IPS DF 19.7 (cell line): ENCODE data around the gene SETX.

Experiments
- DNase-seq: peaks from one replicate; pipeline ENCODE4 v3.0.0-alpha.2; 2013; ENCODE audit warnings: low read depth, low spot score

Gene SETX

DNA sequence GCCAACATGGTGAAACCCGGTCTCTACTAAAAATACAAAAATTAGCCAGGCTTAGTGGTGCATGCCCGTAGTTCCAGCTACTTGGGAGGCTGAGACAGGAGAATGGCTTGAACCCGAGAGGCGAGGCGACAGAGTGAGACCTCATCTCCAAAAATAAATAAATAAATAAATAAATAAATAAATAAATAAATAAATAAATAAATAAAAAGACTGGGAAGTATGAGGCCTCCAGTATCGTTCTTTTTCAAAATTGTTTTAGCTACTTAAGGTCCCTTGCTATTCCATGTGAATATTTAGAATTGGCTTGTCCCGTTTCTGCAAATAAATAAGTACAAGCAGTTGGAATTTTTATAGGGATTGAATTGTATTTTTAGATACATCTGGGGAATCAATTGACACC is 3.0 kb upstream of the SETX start:
- no peak for DNase-seq

DNA sequence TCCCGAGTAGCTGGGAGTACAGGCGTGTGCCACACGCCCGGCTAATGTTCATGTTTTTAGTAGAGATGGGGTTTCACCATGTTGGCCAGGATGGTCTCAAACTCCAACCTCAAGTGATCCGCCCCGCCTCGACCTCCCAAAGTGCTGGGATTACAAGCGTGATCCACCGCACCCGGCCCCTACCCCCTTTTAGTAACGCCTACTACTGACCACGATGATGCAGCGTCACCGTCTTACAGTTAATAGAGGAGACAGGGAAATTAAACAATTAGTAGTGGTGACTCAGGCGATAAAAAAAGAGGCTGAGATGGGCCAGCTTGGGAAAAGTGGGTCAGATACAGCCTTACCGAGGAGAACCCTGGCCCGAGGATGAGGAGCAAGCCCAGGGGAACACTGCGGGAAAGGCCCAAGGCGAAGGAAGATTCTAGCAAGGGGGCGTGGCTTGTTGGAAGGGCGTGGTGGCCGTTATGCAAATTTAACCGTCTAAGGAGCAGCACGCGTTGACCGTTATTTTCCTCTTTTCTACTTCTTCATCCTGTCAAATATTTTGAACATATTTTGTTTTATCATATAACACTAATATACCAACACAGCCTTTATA is 1.6 kb upstream of the SETX start:
- no peak for DNase-seq

DNA sequence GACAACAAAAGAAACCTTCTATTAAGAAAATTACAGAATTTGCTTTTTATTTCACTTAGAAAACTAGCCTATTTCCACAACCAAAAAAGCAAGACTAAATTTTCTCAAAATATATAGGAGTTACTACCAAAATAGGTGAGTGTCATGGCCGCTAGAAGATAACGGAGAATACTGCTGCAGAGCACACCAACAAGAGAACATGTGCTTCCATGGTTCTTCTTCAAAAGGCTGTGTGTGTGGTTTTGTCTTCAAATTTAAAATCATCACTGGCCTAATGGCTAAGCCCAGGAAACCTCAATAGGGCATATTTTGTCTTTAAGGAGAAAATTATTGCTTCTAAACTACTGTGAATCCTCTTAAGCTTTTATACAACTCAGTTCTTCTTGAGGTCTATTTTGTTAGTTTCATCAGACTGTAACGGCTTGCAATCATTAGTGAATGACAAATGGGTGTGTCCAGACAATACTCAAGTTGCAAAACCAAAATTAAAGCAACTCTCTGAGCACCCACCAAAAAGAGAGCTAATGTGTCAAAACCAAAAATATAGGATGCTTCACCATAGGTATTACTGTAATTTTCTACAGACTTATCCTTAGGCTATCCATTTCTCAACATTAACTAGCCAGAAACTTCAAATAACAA is 3.3 kb downstream of the SETX start:
- no peak for DNase-seq

DNA sequence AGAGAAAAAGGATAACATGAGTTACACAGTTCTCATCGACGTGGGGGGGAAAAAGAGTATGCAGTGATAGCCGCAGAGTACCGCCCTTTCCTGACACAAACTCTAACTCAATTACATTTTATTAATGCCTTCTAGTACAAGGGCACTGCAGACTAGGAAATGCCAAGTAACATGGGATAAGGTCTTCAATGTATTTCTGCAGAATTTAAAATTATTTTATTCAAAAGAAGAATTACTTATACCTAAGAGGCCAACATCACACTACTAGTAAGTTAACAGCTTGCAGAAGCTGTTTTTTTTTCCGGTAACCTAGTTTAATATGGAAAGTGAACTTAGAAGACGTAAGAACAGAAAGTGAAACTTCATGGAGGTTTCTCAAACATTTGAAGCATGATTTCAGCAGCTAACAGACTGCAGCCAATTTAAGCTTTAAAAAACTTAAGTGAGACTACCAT is 3.9 kb downstream of the SETX start:
- no peak for DNase-seq

DNA sequence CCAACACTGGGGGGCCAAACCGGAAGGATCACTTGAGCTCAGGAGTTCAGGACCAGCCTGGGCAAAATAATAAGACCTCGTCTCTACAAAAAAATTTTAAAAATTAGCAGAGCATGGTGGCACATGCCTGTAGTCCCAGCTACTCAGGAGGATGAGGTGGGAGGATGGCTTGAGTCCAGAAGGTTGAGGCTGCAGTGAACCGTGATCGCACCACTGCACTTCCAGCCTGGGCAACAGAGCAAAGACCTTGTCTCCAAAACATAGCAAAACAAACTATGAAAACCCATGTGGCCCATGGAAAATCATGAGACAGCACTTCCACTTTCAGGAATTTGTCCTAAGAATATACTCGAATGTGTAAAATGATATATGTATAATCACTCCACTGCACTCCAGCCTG is 6.1 kb downstream of the SETX start:
- no peak for DNase-seq

DNA sequence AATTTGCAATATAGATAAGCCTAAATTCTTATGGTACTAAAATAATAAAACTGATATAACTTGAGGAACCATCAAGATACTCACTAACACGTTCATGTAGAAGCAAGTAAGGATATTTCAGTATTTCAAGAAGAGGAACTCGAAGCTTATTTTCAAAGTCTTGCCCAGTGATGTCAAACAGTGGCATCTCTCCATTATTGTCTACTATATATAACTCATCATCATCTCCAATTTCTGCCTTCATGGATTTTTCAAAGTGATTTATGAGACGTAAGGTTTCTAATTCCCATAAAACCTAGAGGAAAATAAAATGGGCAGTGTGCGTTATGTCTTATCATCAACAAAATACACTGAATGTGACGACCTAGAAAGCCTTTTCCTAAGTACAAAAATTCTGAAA is 8.6 kb downstream of the SETX start:
- no peak for DNase-seq

DNA sequence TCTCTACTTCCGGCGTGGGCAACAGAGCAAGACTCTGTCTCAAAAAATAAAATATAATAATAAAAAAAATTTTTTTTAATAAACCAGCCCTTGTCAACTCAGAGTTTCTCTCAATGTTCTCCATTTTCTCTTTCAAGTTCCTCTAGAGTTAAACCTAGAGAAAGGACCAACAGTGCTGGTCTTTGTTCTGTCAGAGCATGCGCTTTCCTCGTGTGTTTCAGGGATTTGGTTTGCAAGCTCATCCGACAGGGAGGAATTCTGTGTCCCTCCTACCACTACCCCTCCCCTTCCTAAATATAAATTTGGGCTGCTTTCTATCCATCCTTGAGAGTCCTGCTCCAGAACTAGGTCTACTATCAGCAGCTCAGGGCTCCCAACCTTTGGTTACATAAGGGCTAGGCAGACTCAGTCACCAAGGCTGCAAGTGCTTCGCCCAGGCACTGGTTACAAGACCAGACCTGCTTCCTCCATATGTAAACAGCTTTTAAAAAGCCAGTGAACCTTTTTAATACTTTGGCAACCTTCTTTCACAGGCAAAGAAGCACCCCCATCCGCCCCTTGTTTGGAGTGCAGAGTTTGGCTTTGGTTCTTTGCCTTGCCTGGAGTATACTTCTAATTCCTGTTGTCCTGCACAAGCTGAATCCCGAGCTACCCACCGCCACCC is 13.5 kb downstream of the SETX start:
- DNase-seq = no peak

DNA sequence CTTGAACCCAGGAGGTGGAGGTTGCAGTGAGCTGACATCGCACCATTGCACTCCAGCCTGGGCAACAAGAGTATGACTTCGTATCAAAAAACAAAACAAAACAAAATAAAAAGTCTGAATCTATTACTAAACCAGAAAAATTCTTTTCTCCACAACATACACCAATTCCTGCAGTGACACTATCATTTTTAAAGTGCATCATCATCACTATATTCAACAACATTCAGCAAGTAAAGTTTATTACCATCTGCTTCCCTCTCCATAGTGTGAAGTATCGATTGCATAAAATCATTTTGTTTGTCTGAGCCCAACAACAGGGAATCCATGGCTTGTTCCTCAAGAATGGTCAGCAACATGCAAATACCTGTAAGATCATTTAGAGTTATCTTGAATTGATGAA is 20.4 kb downstream of the SETX start:
- no peak for DNase-seq

DNA sequence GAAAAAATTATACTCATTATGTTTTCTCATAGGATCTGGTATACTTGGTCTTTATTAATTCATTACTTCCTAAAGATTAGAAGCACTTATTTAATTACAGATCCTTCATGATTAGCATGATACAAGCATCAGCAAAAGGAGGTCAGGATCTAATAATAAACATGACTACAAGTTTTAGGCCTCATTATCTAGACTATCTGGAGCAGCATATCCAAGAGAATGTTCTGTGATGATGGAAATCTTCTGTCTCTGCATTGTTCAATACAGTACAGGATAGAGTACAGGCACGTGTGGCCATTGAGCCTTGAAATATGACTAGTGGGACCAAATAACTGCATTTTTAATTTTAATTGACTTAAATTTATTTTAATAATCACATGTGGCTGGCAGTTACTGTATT is 21.2 kb downstream of the SETX start:
- no peak for DNase-seq

DNA sequence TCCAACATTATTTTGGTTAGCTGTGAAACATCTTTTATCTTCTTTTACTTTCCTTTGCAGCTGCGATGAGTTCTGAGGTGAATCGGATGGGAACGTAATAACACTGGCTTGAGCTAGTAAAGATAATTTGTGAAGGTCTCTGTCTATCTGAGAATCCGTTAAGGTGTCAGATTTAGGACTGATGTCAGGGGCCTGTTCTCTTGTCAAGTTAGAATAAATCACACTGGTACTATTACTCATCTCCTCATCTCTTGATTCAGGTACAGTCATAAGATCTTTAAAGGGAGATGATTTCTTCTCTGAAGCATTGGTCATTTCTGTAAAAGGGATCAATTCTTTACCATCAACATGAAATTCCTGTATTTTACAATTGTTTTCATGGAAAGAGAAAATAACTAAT is 26.2 kb downstream of the SETX start:
- no peak for DNase-seq

DNA sequence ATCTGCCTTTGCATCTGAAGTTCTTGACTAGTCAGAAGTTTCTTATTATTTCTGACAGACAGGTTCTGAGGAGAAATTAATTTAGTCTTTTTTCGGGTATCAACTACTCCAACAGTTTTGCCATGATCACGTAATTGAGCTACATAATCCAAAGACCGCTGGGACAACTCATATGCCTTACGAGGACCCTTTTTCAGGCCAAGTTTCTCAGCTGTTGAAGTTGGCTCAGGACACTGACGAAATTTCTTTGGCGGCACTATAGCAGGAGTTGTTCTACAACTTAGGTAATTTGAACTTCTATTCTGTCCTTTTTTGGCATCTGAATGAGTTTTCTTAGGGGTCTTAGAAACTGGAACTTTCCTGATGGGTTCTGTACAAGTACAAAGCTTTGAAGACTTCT is 27.2 kb downstream of the SETX start:
- DNase-seq = no peak

DNA sequence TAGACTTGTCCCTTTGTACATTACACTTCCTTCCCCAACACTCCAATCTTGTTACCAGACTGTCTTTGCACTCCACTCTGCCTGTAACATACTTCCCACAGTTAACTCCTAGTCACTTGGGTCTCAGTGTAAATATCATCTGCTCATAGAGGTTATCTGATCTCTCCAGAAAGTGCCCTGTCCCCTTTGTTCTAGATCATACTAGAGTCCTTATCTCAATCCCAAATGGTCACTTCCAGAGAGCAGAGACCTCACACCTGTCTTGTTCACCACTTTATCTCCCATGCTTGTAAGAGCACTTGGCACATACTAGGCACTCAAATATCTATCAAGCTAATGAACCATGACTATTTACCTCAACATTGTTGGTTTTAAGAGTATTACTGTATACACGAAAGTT is 30.4 kb downstream of the SETX start:
- no peak for DNase-seq

DNA sequence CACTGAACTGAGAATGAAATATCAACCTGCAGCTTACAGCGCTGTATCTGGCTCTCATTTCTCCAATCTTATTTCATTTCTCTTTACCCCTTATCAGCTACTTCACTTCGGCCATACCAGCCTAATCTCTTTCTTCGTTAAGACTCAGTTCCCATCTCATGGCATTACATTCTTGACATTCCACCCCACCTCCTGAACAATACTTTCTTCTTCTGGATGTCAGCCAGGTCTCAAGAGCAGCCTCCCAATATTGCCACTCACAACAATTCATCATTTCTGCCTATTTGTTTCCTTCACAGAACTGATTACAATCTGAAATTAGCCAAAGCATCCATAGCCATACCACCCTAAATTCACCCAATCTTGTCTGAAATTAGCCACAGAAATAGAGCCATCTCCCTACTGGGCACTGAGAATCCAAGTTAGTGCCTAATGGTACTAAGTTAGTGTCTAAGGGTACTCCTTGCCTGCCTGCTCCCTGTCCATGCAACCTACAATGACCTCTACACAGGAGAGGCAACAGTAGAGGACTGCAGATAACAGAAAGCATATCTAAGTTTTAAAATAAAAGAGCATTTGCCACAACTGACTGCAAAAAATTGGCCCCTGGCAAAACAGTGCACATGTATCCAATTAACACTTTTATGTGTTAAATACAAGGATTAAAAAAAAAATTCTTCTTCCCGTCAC is 35.2 kb downstream of the SETX start:
- DNase-seq = no peak

DNA sequence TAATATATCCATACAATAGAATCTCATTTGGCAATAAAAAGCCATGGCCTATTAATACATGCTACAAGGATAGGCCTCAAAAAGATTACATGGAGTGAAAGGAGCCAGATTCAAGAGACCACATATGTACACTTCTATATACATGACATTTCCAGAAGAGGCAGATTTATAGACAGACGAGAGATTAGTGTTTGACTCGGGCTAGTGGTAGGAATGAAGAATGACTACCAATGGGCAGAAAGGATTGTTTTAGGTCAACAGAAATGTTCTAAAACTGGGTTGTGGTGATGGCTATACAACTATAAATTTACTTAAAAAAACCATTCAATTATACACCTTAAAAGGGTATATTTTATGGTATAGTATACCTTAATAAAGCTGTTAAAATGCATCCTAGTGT is 41.9 kb downstream of the SETX start:
- DNase-seq = no peak

DNA sequence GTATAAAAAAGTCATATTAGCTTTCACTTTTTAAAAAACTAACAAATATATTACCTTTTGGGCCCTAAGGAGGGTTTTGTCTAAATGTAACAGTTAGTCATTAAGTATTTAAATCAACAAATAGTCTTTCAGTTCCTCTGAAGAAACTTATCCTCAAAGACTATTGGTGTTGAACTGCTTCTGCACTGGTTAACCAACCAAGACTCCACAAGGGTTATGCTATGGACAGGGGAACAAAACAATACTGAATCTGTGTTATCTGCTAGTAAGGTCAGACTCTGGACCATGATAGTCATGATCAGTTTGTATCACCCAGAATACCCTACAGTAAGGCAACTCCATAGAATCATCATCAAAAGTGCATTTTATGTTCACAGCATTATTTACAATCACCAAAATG is 42.4 kb downstream of the SETX start:
- no peak for DNase-seq

DNA sequence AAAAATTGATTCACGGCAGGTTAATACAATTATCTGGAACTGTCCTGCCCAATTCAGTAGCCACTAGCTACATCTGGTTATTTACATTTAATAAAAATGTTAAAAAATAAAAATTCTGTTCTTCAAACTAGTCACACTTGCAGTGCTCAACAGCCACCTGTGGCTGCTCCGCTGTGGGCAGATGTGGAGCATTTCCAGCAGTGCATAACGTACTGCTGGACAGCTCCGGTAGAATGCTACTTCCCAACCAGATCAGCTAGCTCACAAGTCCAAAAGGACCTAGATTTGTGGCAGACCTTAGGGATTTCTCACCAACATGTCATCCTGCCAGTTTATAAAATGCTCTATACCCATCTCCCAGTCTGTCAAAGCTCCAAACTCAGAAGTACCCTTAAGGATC is 42.8 kb downstream of the SETX start:
- no peak for DNase-seq

DNA sequence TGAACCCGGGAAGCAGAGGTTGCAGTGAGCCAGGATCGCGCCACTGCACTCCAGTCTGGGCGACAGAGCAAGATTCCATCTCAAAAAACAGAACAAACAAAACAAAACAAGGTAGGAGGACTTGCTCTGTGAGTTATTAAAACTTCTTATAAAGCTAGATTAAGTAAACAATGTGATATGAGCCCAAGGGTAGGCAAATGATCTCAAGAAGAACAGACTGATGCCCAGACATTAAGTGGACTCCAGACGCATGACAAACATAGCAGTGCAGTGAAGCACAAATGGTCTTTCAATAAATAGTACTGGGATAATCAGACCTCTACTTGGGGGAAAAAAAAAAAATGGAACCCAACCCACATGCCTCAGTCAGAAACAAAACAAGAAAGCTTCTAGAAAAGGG is 45.7 kb downstream of the SETX start:
- DNase-seq = no peak

DNA sequence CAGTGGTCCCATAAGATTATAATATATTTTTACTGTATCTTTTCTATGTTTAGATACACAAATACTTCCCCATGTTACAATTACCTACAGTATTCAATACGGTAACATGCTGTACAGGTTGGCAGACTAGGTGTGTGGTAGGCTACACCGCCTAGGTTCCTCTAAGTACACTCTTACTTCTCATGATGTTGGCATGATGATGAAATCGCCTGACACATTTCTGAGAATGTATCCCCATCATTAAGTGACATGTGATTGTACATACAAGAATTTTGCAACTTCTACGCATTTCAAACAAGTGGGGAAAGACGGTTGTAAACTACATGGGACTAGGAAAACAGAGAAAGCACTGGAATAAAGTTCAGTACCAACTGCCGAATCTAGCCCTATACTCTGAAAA is 53.3 kb downstream of the SETX start:
- no peak for DNase-seq

DNA sequence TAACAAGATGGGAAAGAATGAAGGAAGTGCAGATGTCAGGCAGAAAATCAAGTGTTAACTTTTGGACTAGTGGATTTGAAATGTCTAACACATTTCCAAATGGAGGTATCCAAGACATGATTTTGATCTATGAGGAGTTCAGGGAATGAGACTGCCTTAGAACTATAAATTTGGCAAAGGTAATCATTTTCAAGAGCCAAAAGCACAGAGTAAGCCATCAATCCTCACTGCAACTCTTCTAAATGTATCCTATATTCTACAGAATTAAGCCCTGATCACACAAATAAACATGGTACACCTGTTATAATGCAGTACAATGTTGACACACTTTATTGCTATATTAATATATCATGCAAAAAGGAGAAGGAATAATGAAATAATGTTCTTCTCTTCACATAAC is 55.6 kb downstream of the SETX start:
- DNase-seq = no peak

DNA sequence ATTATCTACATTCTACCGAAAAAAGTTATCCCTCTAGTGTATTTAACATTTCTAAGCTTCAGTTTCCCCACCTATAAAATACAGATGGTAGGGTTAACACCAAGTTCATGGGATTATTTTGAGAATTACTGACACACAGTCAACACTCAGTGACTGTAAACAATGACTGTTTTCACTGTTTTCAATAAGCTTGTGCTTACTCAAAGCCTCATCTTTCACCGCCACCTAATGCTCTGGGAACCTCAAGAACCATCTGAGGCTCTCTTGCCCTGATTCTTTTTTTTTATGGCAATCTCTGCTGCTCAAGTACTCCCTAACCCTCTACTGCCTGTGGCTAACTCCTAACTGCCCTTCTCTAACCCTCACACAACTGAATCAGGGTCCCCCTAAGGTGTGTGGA is 59.6 kb downstream of the SETX start:
- no peak for DNase-seq

DNA sequence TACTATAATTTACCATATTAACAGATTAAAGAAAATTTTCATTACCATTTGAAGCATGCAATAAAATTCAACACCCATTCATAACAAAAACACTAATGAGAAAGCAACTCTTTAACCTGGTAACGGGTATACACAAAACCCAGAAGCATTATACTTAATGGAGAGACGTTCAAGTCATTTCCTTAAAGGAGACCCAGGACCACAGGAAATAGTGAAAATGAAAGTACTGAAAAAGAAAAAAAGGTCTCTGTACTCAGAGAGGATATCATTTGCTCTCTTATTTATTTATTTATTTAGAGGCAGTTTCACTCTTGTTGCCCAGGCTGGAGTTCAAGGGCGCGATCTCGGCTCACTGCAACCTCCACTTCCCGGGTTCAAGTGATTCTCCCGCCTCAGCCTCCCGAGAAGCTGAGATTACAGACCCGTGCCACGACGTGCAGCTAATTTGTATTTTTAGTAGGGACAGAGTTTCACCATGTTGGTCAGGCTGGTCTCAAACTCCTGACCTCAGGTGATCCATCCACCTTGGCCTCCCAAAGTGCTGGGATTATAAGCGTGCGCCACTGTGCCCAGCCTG is 61.6 kb downstream of the SETX start:
- no peak for DNase-seq

DNA sequence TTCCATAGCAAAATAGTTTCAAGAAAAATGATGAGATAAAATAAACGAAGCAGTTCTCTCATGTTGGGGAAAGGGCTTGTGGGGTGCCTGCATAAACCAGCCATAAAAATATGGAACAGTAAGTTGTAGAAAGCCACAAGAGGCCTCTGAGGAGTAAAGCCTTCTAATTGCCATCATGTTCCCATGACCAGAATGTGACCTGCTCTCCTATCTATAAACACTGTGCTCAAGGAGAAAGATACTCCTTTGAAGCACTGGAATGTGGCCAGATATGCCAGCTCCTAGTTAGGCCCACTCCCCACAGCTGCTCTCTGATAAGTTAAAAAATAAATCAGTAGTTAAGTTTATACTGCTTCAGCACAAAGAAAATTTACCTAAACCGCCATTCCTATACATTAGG is 65.8 kb downstream of the SETX start:
- DNase-seq = no peak

DNA sequence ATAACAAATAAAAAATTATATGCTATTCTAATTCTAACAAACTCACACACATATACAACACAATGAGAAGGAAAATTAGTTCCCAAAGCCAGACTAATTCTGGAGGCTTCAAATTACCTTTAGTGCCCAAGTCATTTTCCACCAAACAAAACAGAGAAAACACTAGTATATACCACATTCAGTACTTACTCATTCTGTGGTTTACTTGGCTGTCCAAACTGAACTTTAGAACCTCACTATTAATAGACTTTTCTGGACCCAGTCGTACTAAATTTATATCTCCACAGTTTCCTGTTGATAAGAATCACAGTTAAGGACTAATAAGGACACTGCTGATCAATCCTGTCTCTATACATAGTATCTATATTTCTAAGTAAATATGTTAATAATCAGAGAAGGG is 66.4 kb downstream of the SETX start:
- DNase-seq = no peak
